UCSD-AML1 (cell line): ENCODE data around the gene FAM209A.
"Not testable (repeated sequence)": the region's sequence is repeated elsewhere in the genome, so short reads cannot be mapped to it uniquely, and the experiment has no call there.

ENCODE experiments used
- DNase-seq: peaks from one replicate; lab custom pipeline; 2025; ENCODE audit not compliant: unreplicated experiment; lab: John Stamatoyannopoulos, UW

Gene FAM209A

GRCh38 chr20:56524444-56524843, at the start of gene FAM209A:
Gene FAM209A (plus strand): TSS chr20:56524744. CDS start chr20:56524809, 65 bp downstream.
- not testable (repeated sequence) for DNase-seq

GRCh38 chr20:56483970-56484369, 40.6 kb upstream of the FAM209A start:
- no peak for DNase-seq

GRCh38 chr20:56487216-56487615, 37.3 kb upstream of the FAM209A start:
- DNase-seq = no peak

GRCh38 chr20:56488566-56488965, 36.0 kb upstream of the FAM209A start:
- no peak for DNase-seq

GRCh38 chr20:56501116-56501515, 23.4 kb upstream of the FAM209A start:
- DNase-seq = no peak

GRCh38 chr20:56503916-56504315, 20.6 kb upstream of the FAM209A start:
- no peak for DNase-seq

- DNase-seq = no peak
These were observed 20.1 kb upstream of the FAM209A start for GRCh38 chr20:56504373-56505005.

GRCh38 chr20:56506103-56506502, 18.4 kb upstream of the FAM209A start:
- DNase-seq = no peak

GRCh38 chr20:56511926-56512325, 12.6 kb upstream of the FAM209A start:
- DNase-seq = no peak

GRCh38 chr20:56513161-56514150, 11.1 kb upstream of the FAM209A start:
- DNase-seq = no peak

- DNase-seq = no peak
These were observed 7.9 kb upstream of the FAM209A start for GRCh38 chr20:56516631-56517030.

- no peak for DNase-seq
These were observed 7.3 kb upstream of the FAM209A start for GRCh38 chr20:56517211-56517610.

GRCh38 chr20:56517641-56518040, 6.9 kb upstream of the FAM209A start:
- no peak for DNase-seq

- no peak for DNase-seq
These were observed 6.4 kb upstream of the FAM209A start for GRCh38 chr20:56518126-56518525.

GRCh38 chr20:56518721-56519398, 5.7 kb upstream of the FAM209A start:
- DNase-seq = no peak

GRCh38 chr20:56519551-56519950, 5.0 kb upstream of the FAM209A start:
- no peak for DNase-seq

- DNase-seq = no peak
These were observed 4.4 kb upstream of the FAM209A start for GRCh38 chr20:56520180-56520579.

- DNase-seq = not testable (repeated sequence)
These were observed 3.7 kb upstream of the FAM209A start for GRCh38 chr20:56520746-56521354.

- no peak for DNase-seq
These were observed 2.2 kb upstream of the FAM209A start for GRCh38 chr20:56522311-56522710.

- DNase-seq = no peak
These were observed 3.0 kb downstream of the FAM209A start for GRCh38 chr20:56527521-56527920.

GRCh38 chr20:56532946-56533345, 8.4 kb downstream of the FAM209A start, which contains the start of gene FAM209B:
Gene FAM209B (plus strand): TSS chr20:56533246. CDS start chr20:56533342, 96 bp downstream.
- DNase-seq = not testable (repeated sequence)
